ENCODE measurements around the gene CLMP.

DNA sequence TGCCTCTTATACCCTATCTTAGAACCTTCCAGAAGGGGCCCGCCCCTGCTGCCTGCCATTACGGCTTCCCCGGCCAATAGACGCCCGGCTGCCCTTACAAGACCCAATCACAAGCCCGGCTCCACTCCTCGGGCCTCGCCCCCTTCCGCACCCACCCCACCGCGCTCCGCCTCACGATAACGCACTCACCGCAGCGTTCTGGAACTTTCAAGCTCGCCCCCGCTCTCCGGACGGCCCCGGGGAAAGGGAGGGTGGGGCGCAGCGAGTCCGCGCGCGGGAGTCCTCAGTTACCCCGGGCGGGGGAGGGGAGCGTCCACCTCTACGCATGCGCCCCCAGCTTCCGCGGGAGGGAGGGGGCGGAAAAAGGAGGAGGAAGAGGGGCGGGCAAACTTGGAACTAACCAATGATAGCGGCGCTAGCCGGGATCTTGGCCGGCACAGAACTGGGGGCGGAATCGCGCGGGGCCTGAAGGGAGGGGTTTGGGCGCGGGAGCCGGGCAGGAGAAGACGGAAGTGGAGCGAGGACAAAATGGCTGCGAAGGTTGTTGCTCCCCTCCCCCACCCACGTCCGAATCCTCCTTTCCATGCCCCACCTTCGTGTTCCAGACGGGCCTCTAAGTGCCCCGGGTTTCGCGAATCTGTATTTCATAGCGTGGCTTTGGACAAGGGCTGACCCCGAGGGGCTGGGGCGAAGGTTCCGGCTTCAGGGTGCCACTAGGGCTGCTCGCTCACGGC, 132.7 kb downstream of the CLMP start:
- TF ChIP-seq, protein P1, sequence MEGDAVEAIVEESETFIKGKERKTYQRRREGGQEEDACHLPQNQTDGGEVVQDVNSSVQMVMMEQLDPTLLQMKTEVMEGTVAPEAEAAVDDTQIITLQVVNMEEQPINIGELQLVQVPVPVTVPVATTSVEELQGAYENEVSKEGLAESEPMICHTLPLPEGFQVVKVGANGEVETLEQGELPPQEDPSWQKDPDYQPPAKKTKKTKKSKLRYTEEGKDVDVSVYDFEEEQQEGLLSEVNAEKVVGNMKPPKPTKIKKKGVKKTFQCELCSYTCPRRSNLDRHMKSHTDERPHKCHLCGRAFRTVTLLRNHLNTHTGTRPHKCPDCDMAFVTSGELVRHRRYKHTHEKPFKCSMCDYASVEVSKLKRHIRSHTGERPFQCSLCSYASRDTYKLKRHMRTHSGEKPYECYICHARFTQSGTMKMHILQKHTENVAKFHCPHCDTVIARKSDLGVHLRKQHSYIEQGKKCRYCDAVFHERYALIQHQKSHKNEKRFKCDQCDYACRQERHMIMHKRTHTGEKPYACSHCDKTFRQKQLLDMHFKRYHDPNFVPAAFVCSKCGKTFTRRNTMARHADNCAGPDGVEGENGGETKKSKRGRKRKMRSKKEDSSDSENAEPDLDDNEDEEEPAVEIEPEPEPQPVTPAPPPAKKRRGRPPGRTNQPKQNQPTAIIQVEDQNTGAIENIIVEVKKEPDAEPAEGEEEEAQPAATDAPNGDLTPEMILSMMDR (IDR thresholded peaks at IDR 0.05; ENCODE audit: low read depth, low read length, poor library complexity, severe bottlenecking): no peak
- TF ChIP-seq EZH2phosphoT487 (IDR thresholded peaks at IDR 0.05; ENCODE audit: borderline replicate concordance, low read length): no peak
